Left ventricle myocardium inferior (tissue), 1 donor: ENCODE measurements around the gene SLC26A9. TPM values are rescaled to one million over a fixed set of nuclear protein-coding genes. Genes with fewer than 3 reads are reported as not detected.

Experiments
- DNase-seq: peaks from one replicate; pipeline ENCODE4 v3.0.0-alpha.2; 2020
- H3K27ac ChIP-seq: fragments of 200-600 bp; replicated peaks from 2 replicates; pipeline ENCODE4 v1.8.0; 2021
- H3K27me3 ChIP-seq: fragments of 200-600 bp; 2 replicates; pipeline ENCODE4 v1.8.0; 2021; ENCODE audit warnings: low read depth
- H3K36me3 ChIP-seq: fragments of 200-600 bp; 2 replicates; pipeline ENCODE4 v1.8.0; 2021
- H3K4me1 ChIP-seq: fragments of 200-600 bp; 2 replicates; pipeline ENCODE4 v1.8.0; 2021
- H3K4me3 ChIP-seq: fragments of 200-600 bp; 2 replicates; pipeline ENCODE4 v1.8.0; 2021; ENCODE audit warnings: mild to moderate bottlenecking, moderate library complexity
- H3K9me3 ChIP-seq: fragments of 200-600 bp; replicated peaks from 2 replicates; pipeline ENCODE4 v1.8.0; 2021
- CTCF ChIP-seq: fragments of 200-600 bp; IDR thresholded peaks from 2 replicates; pipeline ENCODE4 v1.8.0; 2021; ENCODE audit warnings: antibody characterized with exemption, mild to moderate bottlenecking, borderline replicate concordance
- intact Hi-C: fragments of 100-400 bp; cut with micrococcal nuclease; formaldehyde crosslinking; loops from one replicate; pipeline ENCODE4 v1.11.0; 2022
- total RNA-seq: library from RNA; stranded (reverse); fragmentation: NEBNext Ultra II Directional; extraction: Animal tissue kit (Norgen Biotek cat#: 25700); gene quantifications from one replicate; pipeline ENCODE4 v1.2.1, GENCODE V29; 2021
- donor health status: DM: no; HTN: yes; CAD: no; lungs with severe emphysema.

SLC26A9 gene
- total RNA-seq, 1 donor from 2014 or later = 35.2 TPM

GRCh38 chr1:205926213-205926612, 17.0 kb downstream of the SLC26A9 start:
- no peak for DNase-seq
- intact Hi-C loops = no loop called here
- Histone ChIP-seq H3K4me3 (no peak overlapping the region), H3K36me3 (no peaks in the 10 kb centered on the region), H3K27ac (no peak overlapping the region), H3K4me1 (no peaks in the 10 kb centered on the region), H3K9me3 (no peaks in the 10 kb centered on the region), H3K27me3 (no peaks in the 10 kb centered on the region)
- no peak for TF ChIP-seq CTCF

- Histone ChIP-seq H3K9me3 (no peaks in the 10 kb centered on the region), H3K4me3 (no peak overlapping the region), H3K27me3 (no peaks in the 10 kb centered on the region), H3K4me1 (peaks cover 5% of the 10 kb centered on the region), H3K36me3 (no peaks in the 10 kb centered on the region), H3K27ac (no peak overlapping the region)
- intact Hi-C loops = no loop called here
- TF ChIP-seq CTCF = no peak
- DNase-seq = no peak
Observed at GRCh38 chr1:205925736-205926135, 17.5 kb downstream of the SLC26A9 start.

- no peak overlapping the region for H3K4me3 ChIP-seq
- H3K27ac ChIP-seq = no peak overlapping the region
- H3K4me1 ChIP-seq = peaks cover 18% of the 10 kb centered on the region
- TF ChIP-seq CTCF = no peak
- H3K27me3 ChIP-seq = no peaks in the 10 kb centered on the region
- no peaks in the 10 kb centered on the region for H3K9me3 ChIP-seq
- intact Hi-C loops = no loop called here
- H3K36me3 ChIP-seq = no peaks in the 10 kb centered on the region
- DNase-seq = no peak
Observed at GRCh38 chr1:205924460-205924790, 18.8 kb downstream of the SLC26A9 start.

GRCh38 chr1:205923651-205924459, 19.4 kb downstream of the SLC26A9 start:
- Histone ChIP-seq H3K4me3 (no peak overlapping the region), H3K4me1 (peaks cover 22% of the 10 kb centered on the region), H3K36me3 (no peaks in the 10 kb centered on the region), H3K9me3 (no peaks in the 10 kb centered on the region), H3K27me3 (no peaks in the 10 kb centered on the region), H3K27ac (no peak overlapping the region)
- no peak for TF ChIP-seq CTCF
- intact Hi-C loops = no loop called here
- DNase-seq = no peak

- H3K27me3 ChIP-seq = no peaks in the 10 kb centered on the region
- H3K36me3 ChIP-seq = no peaks in the 10 kb centered on the region
- TF ChIP-seq CTCF = no peak
- H3K9me3 ChIP-seq = no peaks in the 10 kb centered on the region
- no peak overlapping the region for H3K4me3 ChIP-seq
- intact Hi-C loops = no loop called here
- no peak overlapping the region for H3K27ac ChIP-seq
- peaks cover 32% of the 10 kb centered on the region for H3K4me1 ChIP-seq
- DNase-seq = no peak
Observed at GRCh38 chr1:205922806-205923205, 20.4 kb downstream of the SLC26A9 start.
